SHP77 treated with DMSO at 0.1 percent for 48 hours (cell line): ENCODE results near the gene ACOT11.

Experiments used
- DNase-seq: peaks from one replicate; lab custom pipeline; 2025; lab: John Stamatoyannopoulos, UW

The ACOT11 gene

DNA sequence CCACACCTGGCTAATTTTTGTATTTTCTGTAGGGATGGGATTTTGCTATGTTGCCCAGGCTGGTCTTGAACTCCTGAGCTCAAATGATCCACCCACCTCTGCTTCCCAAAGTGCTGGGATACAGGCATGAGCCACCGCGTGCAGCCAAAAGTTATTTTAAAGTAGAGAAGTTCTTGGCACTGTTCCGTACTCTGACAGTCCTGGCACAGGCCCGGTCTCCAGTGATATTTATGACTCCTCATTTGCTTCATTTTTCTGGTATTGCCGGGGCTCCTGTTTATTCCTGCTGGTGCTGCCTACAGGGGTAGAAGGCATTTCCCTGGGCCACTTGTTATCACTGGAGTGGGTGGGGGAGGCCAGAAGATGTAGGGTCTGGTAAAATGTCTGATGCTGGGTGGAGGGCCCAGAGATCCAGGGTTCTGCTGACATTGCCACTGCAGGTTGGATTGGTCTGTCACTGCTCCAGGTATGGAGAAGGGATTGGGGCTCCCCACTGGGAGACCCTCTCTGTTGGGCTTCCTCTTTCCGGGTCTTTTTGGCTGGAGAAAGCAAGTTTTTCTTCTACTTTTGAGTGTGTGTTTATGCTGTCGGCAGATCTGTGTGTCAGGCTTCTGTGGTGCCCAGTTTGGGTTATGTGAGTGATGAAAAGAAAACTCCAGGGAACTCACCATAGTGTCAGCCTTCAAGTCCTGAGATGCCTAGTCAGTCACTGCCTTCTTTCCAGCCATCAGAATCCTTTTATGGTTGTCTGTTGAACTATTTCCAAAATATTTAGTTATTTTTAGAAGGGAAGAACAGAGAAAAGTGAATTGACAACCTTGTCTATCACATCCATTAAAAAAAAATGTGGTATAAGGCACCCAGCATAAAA, 98.0 kb downstream of the ACOT11 start:
- DNase-seq = no peak

DNA sequence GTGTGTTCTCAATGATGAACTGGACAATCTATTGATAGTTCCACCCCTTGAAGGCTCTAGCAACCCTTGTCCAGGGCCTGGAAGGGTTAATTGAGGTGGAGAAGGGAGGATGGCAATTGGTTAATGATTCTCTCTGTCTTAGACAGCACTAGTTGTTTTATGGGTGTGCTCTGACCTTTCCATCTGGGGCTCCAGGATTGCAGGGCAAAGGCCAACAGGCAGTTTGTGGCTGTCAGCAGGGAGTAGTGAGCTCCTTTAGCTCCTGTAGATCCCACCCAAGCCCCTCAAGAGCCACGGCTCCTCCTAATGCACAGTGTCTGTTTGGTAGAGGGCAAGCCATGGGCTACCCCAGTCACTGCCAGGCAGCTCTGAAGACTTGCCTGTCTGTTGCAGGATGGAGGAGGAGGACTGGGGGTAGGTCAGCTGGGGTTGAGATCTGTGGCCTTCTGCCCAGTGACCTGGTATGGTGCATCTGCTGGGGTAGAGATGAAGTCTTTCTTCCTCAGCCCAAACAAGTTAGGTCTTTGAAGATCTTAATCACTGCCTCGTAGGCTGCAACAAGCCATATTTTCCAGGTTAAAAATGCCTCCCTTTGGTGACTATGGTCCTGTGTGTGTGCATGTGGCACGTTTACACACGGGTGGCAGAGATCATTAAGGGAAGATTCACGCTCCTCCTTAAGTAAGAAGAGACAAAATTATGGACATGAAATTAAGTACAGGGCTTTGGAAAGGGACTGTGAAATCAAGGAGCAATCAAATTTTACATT, 101.3 kb downstream of the ACOT11 start:
- DNase-seq = no peak

GRCh38 chr1:54649921-54650320, 101.9 kb downstream of the ACOT11 start:
- no peak for DNase-seq

DNA sequence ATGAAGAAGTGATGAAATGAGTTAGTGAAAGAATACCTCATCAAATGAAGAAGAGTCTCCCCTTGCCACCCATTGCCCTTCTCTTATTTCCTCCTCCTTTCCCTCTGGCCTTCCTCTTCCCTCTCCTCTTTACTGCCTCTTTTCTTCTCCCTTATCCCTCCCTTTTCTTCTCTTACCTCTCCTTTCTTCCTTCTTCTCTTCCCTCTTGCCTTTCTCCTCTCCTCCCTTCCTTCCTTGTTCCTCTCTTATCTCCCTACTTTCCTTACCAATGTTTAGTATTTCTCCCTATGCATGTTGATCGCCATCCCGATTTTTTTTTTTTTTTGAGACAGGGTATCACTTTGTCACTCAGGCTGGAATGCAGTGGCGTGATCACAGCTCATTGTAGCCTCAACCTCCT, 102.4 kb downstream of the ACOT11 start:
- DNase-seq = no peak

DNA sequence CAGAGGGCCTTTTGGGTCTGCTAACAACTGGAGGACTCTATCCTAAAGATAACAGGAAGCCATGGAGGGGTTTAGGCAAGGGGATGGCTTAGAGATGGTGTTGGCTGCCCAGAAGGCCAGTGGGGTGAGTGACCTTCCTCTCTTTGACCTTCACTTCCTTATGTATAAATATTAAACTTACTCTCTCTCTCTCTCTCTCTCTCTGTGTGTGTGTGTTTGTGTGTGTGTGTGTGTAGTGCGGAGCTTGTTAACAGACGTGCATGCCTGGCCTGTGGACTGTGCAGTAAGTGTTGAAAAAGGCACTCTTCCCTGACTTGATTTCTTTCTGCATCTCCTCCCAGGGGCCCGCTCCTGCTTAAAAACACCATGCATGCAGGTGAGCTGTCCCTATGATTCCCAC, 103.6 kb downstream of the ACOT11 start:
- DNase-seq = no peak

DNA sequence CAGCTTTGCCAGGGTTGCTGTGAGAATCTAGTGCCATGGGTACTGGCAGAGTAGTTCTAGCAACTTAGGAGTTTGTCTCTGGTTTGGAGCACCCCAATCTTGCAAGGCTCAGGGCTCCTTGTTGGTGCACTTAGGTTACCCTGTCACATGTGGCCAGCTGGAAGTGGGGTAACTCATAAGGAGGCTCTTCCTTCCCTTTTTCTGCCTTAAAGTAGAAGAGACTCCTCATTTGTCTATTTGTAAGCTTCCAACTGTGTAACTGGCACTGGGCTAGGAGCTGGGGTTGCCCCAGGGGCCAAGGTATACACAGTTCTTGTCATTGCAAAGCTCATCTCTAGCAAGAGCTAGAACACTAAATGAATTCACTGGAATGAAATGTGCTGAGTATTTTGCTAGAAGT, 104.1 kb downstream of the ACOT11 start:
- no peak for DNase-seq

GRCh38 chr1:54653036-54653435, 105.0 kb downstream of the ACOT11 start:
- no peak for DNase-seq

GRCh38 chr1:54658164-54658913, 110.3 kb downstream of the ACOT11 start:
- no peak for DNase-seq
